Ovary (tissue), 9 donors: ENCODE results near the gene RIBC2. TPM values are rescaled to one million over a fixed set of nuclear protein-coding genes. Genes with fewer than 3 reads are reported as not detected.
A peak's percentile ranks its signal among the peaks of the same experiment; 100 is the strongest.
"Not testable (repeated sequence)": the region's sequence is repeated elsewhere in the genome, so short reads cannot be mapped to it uniquely, and the experiment has no call there.

Experiments
- DNase-seq, 5 donors: peaks; one replicate each; pipeline ENCODE4 v3.0.0-alpha.2; 2019 to 2020
- H3K27ac ChIP-seq, 2 donors: fragments of 200-600 bp; one replicate each; pipeline versions ENCODE4 v1.5.1 to v1.8.0; 2019 to 2022
- H3K27me3 ChIP-seq: fragments of 200-600 bp; one replicate; pipeline ENCODE4 v1.8.0; 2022
- H3K36me3 ChIP-seq: fragments of 200-600 bp; sonication (generic); one replicate; pipeline ENCODE4 v1.5.1; 2019
- H3K4me1 ChIP-seq: one replicate; pipeline ENCODE4 v1.8.1; 2013; ENCODE audit warnings: mild to moderate bottlenecking, moderate library complexity; ENCODE audit not compliant: insufficient read depth
- H3K4me3 ChIP-seq: fragments of 200-600 bp; sonication (generic); one replicate; pipeline ENCODE4 v1.5.1; 2017
- H3K9me3 ChIP-seq, 2 donors: fragments of 200-600 bp in 1 of 2; sonication (generic) in 1 of 2; one replicate each; pipeline versions ENCODE4 v1.5.1 to v1.8.1; 2013 to 2019; ENCODE audit warnings: mild to moderate bottlenecking in 1 of 2, moderate library complexity in 1 of 2
- EP300 ChIP-seq: sonication (generic); formaldehyde crosslinking; IDR thresholded peaks from one replicate; pipeline ENCODE4 v1.6.1; 2017; ENCODE audit warnings: antibody characterized with exemption
- POLR2A ChIP-seq: fragments of 450-650 bp; IDR thresholded peaks from one replicate; pipeline ENCODE4 v1.6.1; 2017; ENCODE audit warnings: antibody characterized with exemption, mild to moderate bottlenecking, moderate library complexity
- whole genome bisulfite sequencing, 3 donors: extraction: QIAGEN DNeasy Blood & Tissue Kit in 1 of 3; methylation state at CpG; one replicate each; pipeline versions ENCODE4 v1.1.5 to v1.1.7; 2013 to 2017; 5-methylcytosine and 5-hydroxymethylcytosine counted together
- intact Hi-C, 4 donors: fragments of 100-400 bp; cut with DNase I; formaldehyde crosslinking; loops; one replicate each; pipeline versions ENCODE4 v1.11.0 to v1.15.1; 2022 to 2023
- polyA plus RNA-seq, 2 donors: library from polyadenylated mRNA; stranded (reverse); fragments of 200-250 nt in 1 of 2; fragments of 350-450 nt in 1 of 2; fragmentation: Illumina TruSeq in 1 of 2; extraction: RNeasy Lipid Tissue Mini Kit (QIAGEN cat#74804) in 1 of 2; gene quantifications; one replicate each; pipeline ENCODE4 v1.2.3, GENCODE V29; 2013 to 2014
- total RNA-seq, 7 donors: library from RNA; depleted of rRNA in 2 of 7; stranded (reverse); fragments of >200 nt in 2 of 7; fragmentation: NEBNext Ultra II Directional in 3 of 7; extraction: Animal tissue kit (Norgen Biotek cat#: 25700) in 3 of 7; gene quantifications; one replicate each; pipeline versions ENCODE4 v1.1.0 to v1.2.4, GENCODE V29; 2016 to 2023
- TF ChIP-seq, protein P1 (sequence below), 3 donors: fragments of 450-650 bp in 2 of 3; fragments of 200-600 bp in 1 of 3; IDR thresholded peaks; one replicate each; pipeline versions ENCODE4 v1.5.1 to v1.8.0; 2016 to 2022; ENCODE audit warnings: antibody characterized with exemption in 3 of 3, mild to moderate bottlenecking in 1 of 3
- donor health status: DM: no; HTN: no; CAD: no; lungs with moderate emphysema.
- donor health status: DM: no; HTN: no; CAD: no.
- donor health status: Bipolar disorder and iron deficiency.
- donor health status: DM: yes; HTN: yes; CAD: no.
- donor health status: DM: no; HTN: no; CAD: no.
- donor health status: DM: yes; HTN: yes; CAD: no.

RIBC2 gene
- total and polyA plus RNA-seq, 9 donors, result 0.25 to 7.5 (median 0.97) TPM; not detected in 1

GRCh38 chr22:45462034-45462655, 48.7 kb downstream of the RIBC2 start:
- intact Hi-C loops, result no loop called here
- Histone ChIP-seq H3K27ac (no peak overlapping the region), H3K27me3 (no peaks in the 10 kb centered on the region), H3K36me3 (no peaks in the 10 kb centered on the region), H3K4me1 (peaks cover 4% of the 10 kb centered on the region), H3K4me3 (no peak overlapping the region), H3K9me3 (no peaks in the 10 kb centered on the region)
- DNase-seq, result no peak
- TF ChIP-seq POLR2A (no peak), EP300 (no peak)
- TF ChIP-seq, protein P1, sequence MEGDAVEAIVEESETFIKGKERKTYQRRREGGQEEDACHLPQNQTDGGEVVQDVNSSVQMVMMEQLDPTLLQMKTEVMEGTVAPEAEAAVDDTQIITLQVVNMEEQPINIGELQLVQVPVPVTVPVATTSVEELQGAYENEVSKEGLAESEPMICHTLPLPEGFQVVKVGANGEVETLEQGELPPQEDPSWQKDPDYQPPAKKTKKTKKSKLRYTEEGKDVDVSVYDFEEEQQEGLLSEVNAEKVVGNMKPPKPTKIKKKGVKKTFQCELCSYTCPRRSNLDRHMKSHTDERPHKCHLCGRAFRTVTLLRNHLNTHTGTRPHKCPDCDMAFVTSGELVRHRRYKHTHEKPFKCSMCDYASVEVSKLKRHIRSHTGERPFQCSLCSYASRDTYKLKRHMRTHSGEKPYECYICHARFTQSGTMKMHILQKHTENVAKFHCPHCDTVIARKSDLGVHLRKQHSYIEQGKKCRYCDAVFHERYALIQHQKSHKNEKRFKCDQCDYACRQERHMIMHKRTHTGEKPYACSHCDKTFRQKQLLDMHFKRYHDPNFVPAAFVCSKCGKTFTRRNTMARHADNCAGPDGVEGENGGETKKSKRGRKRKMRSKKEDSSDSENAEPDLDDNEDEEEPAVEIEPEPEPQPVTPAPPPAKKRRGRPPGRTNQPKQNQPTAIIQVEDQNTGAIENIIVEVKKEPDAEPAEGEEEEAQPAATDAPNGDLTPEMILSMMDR (IDR thresholded peaks at IDR 0.05), result no peak
- 89 to 93% (median 91%) methylated on average over 6 of the region's 6 CpGs for WGBS, 3 donors

DNA sequence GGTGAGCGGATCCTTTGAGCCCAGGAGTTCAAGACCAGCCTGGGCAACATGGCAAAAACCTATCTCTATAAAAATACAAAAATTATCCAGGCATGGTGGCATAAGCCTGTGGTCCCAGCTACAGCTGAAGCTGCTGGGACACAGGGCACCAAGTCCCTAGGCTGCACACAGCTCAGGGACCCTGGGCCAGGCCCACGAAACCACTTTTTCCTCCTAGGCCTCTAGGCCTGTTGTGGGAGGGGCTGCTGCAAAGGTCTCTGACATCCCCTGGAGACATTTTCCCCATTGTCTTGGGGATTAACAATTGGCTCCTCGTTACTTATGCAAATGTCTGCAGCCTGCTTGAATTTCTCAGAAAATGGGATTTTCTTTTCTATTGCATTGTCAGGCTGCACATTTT, 50.2 kb downstream of the RIBC2 start:
- H3K27me3 ChIP-seq, H3K4me1 ChIP-seq, H3K9me3 ChIP-seq, intact Hi-C loops, H3K27ac ChIP-seq, H3K4me3 ChIP-seq, H3K36me3 ChIP-seq, DNase-seq: not testable (repeated sequence)
- 96 to 100% (median 96%) methylated on average over 3 of the region's 3 CpGs for WGBS, 3 donors

DNA sequence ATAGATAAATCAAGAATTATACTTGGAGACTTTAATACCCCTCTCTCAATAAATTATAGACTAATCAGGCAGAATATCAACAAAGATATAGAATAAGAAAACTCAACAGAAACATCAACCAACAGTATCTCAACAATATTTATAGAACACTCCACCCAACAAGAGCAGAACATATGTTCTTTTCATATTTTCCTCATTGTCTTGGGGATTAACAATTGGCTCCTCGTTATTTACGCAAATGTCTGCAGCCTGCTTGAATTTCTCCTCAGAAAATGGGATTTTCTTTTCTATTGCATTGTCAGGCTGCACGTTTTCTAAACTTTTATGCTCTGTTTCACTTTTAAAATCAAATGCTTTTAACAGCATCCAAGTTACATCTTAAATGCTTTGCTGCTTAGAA, 52.1 kb downstream of the RIBC2 start:
- no peak overlapping the region for H3K4me3 ChIP-seq
- H3K4me1 ChIP-seq, result peaks cover 2% of the 10 kb centered on the region
- H3K27me3 ChIP-seq, result no peaks in the 10 kb centered on the region
- H3K36me3 ChIP-seq, result no peaks in the 10 kb centered on the region
- TF ChIP-seq EP300 (no peak), POLR2A (no peak)
- TF ChIP-seq, protein P1 (IDR thresholded peaks at IDR 0.05), result no peak
- DNase-seq, result no peak
- no peak overlapping the region for H3K27ac ChIP-seq
- intact Hi-C loops, result no loop called here
- H3K9me3 ChIP-seq, result no peaks in the 10 kb centered on the region
- 67 to 75% (median 71%) methylated on average over 3 of the region's 3 CpGs for WGBS, 3 donors

- H3K4me3 ChIP-seq, result no peak overlapping the region
- no peaks in the 10 kb centered on the region for H3K9me3 ChIP-seq
- no peaks in the 10 kb centered on the region for H3K36me3 ChIP-seq
- H3K4me1 ChIP-seq, result peaks cover 2% of the 10 kb centered on the region
- peak overlapping the region in 1 of 2 donors; percentile 34 for H3K27ac ChIP-seq
- peak in 2 of 5 donors; percentile 7 to 26 for DNase-seq
- TF ChIP-seq, protein P1 (IDR thresholded peaks at IDR 0.05), result no peak
- TF ChIP-seq POLR2A, result no peak
- TF ChIP-seq EP300, result no peak
- intact Hi-C loops, result no loop called here
- 34 to 39% (median 38%) methylated on average over 7 of the region's 7 CpGs for WGBS, 3 donors
- no peaks in the 10 kb centered on the region for H3K27me3 ChIP-seq
Measured at GRCh38 chr22:45468872-45469271, 55.4 kb downstream of the RIBC2 start.

GRCh38 chr22:45469281-45470073, 56.0 kb downstream of the RIBC2 start:
- no peaks in the 10 kb centered on the region for H3K9me3 ChIP-seq
- TF ChIP-seq, protein P1 (IDR thresholded peaks at IDR 0.05), result no peak
- TF ChIP-seq EP300 (no peak), POLR2A (no peak)
- H3K4me3 ChIP-seq, result no peak overlapping the region
- H3K4me1 ChIP-seq, result peaks cover 2% of the 10 kb centered on the region
- intact Hi-C loops, result no loop called here
- no peaks in the 10 kb centered on the region for H3K36me3 ChIP-seq
- H3K27me3 ChIP-seq, result no peaks in the 10 kb centered on the region
- peak in 1 of 5 donors; percentile 10 for DNase-seq
- WGBS, 3 donors, result 12 to 16% (median 12%) methylated on average over 8 of the region's 8 CpGs
- H3K27ac ChIP-seq, result peak overlapping the region in 1 of 2 donors; percentile 34
